Body of pancreas (tissue), 4 donors: ENCODE data around the gene TAGAP.

Experiments
- CTCF ChIP-seq, 7 experiments: fragments of 450-650 bp in 4 of 7; fragments of 200-600 bp in 3 of 7; sonication (generic) in 3 of 7; IDR thresholded peaks; one replicate each; pipeline ENCODE4 v1.5.1; 2016 to 2019; ENCODE audit warnings: antibody characterized with exemption in 7 of 7
- POLR2A ChIP-seq, 3 donors: fragments of 450-650 bp; IDR thresholded peaks; one replicate each; pipeline ENCODE4 v1.6.1; 2016; ENCODE audit warnings: antibody characterized with exemption in 3 of 3, mild to moderate bottlenecking in 2 of 3

GRCh38 chr6:159067334-159067733, 22.5 kb upstream of the TAGAP start:
- no peak for TF ChIP-seq CTCF (IDR thresholded peaks at IDR 0.05)
- TF ChIP-seq POLR2A (IDR thresholded peaks at IDR 0.05): no peak
